Measurements from ENCODE around the gene USP48. TPM values are rescaled to one million over a fixed set of nuclear protein-coding genes. Genes with fewer than 3 reads are reported as not detected.

USP48 gene
- total RNA-seq, 1 donor from 2014 or later, result 88.7 TPM

DNA sequence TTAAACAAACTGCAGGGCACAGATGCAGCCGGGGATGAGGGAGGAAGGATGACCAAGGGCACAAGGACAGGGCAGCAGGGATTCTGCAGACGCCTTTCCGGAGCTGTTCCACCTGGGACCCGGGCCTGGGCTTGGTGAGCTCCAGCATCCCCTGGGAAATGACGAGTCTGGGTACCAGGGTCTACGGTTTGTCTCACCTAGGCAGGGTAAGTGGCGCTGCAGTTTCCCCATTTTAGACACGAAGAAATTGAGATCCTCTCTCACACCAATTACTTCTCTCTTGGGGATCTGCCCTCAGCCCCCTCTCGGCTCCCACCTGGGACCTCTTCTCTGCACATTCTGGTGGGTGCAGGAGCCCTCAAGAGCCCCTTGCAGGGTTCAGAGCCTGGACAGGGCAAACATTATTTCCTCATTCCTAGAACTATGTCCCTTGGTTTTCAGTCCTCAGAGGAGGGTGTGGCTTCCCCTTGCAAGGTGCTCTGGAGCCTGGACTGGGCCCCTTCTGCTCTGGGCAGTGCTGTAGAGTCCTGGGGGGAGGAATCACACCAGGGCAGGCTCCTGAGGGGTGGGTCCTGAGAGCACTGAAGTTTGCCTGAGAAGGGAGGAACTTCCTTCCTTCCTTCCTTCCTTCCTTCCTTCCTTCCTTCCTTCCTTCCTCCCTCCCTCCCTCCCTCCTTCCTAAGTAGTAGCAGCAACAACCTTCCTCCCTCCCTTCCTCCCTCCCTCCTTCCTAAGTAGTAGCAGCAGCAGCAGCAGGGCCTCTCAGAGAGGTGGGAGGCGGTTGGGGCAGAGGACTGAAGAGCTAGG, 129.8 kb downstream of the USP48 start:
- Mint-ChIP-seq H3K9me3 (no peaks in the 10 kb centered on the region), H3K4me1 (ENCODE audit: low read depth) (peaks cover 14% of the 10 kb centered on the region), H3K27me3 (ENCODE audit: insufficient read depth) (peaks cover 40% of the 10 kb centered on the region), H3K36me3 (ENCODE audit: low read depth) (no peaks in the 10 kb centered on the region), H3K27ac (no peak overlapping the region), H3K4me3 (peak overlapping the region; percentile 55)
- intact Hi-C loops (cut with micrococcal nuclease), result loop anchor here (10.0 kb wide), 3 partner anchors 278 to 418 kb away; no protein-coding TSS in a partner anchor
- no peak for DNase-seq (ENCODE audit: low spot score)

DNA sequence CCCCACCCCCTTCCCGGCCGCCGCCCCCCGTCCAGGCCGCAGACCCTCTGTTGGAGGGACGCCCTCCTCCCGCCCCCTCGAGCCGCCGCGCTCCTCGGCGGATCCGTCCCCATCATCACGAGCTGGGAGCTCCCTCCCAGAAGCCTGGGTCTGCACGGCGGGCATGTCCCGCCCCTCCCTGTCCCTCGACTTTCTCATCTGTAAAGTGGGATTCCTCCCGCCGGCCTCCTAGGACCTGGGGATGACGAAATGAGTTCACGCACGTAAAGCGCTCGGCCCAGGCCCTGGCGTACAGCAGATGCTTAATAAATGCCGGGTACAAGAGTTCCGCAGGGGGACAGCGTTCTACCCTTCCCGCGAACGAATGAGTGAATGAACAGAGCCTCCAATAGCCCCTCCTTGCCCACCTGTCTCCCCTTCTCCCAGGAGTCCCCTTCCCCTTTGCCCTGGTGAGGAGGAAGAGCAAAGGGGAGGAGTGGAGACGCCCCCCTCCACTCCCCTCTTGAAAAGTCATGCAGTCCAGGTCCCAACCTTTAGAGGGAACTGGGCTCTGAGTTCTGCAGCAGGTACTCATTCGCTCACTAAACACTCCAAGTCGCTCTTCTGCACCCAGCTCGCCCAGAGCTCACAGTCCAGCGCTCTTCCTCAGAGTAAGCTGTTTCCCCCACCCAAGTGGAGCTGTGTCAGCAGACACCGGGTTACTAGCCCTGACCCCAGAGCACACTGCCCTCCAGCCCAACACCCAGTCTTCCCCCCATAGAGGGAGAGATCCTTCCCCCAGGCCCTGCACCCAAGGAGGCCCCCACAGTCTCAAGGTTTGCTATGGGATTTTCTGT, 130.6 kb downstream of the USP48 start:
- Mint-ChIP-seq H3K4me1 (ENCODE audit: low read depth) (peaks cover 14% of the 10 kb centered on the region), H3K27me3 (ENCODE audit: insufficient read depth) (peaks cover 43% of the 10 kb centered on the region), H3K4me3 (peak overlapping the region; percentile 81), H3K9me3 (no peaks in the 10 kb centered on the region), H3K27ac (no peak overlapping the region), H3K36me3 (ENCODE audit: low read depth) (no peaks in the 10 kb centered on the region)
- DNase-seq (ENCODE audit: low spot score), result no peak
- intact Hi-C loops (cut with micrococcal nuclease), result loop anchor here (10.0 kb wide), 3 partner anchors 278 to 418 kb away; no protein-coding TSS in a partner anchor

DNA sequence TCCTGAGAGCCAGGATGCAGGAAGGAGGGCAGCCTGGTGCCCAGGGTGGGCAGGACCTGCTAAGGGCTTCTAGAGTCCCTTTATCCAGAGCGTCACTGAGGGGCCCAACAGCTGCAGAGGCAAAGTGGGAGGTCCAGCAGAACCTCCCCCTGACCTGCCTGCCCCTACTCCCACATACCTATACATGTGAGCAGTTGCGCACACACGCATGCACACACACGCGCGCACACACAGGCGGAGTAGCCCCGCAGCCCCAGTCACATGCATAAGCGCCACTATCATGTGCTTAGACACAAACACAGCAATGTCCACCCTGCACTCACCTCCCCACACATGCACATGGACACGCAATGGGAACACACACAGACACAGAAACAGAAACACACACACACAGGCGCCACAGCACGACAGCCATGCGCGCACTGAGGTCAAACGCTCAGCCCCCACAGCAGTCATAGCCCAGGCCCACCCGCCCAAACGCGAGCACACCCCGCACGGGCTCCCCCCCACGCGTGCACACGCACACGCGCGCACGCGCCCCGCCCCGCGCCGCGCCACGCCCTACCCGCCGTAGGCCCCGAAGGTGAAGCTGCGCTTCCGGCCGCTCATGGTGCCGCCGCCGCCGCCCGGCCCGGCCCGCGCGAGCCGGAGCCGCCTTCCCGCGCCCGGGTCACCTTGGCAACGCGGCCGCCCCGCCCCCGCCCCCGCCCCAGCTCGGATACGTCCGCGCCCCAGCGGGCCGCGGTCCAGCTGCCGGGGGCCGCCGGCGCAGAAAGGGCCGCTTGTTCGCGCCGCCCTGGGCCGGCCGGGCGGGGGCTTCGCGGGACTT, 131.5 kb downstream of the USP48 start:
- Mint-ChIP-seq H3K27ac (peak overlapping the region; percentile 28), H3K27me3 (ENCODE audit: insufficient read depth) (peaks cover 36% of the 10 kb centered on the region), H3K4me3 (peak overlapping the region; percentile 84), H3K36me3 (ENCODE audit: low read depth) (no peaks in the 10 kb centered on the region), H3K9me3 (no peaks in the 10 kb centered on the region), H3K4me1 (ENCODE audit: low read depth) (peaks cover 14% of the 10 kb centered on the region)
- intact Hi-C loops (cut with micrococcal nuclease), result loop anchor here (10.0 kb wide), 3 partner anchors 277 to 417 kb away; no protein-coding TSS in a partner anchor
- DNase-seq (ENCODE audit: low spot score), result peak; percentile 33

DNA sequence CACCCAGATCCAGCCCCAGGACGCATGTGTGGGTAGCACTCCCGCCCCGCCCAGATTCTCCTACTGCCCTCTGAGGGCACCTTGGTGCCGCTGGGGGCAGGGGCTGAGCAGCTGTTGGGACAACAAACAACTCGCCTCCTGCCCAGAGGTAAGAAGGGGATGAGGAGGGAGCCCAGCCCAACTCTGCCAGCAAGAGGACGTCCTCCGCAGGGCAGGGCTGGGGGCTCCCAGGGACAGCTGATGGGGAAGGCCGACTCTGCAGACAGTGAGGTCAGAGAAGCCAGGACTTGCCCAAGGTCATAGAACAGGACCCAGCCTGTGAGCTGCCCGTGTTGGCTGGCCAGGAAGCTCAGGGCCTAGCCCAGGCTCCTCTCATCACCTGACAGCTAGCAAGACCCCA, 132.5 kb downstream of the USP48 start:
- Mint-ChIP-seq H3K36me3 (ENCODE audit: low read depth) (no peaks in the 10 kb centered on the region), H3K4me3 (no peak overlapping the region), H3K27ac (no peak overlapping the region), H3K4me1 (ENCODE audit: low read depth) (peaks cover 14% of the 10 kb centered on the region), H3K27me3 (ENCODE audit: insufficient read depth) (peaks cover 39% of the 10 kb centered on the region), H3K9me3 (no peaks in the 10 kb centered on the region)
- intact Hi-C loops (cut with micrococcal nuclease), result loop anchor here (10.0 kb wide), 3 partner anchors 276 to 416 kb away; no protein-coding TSS in a partner anchor
- DNase-seq (ENCODE audit: low spot score), result no peak

DNA sequence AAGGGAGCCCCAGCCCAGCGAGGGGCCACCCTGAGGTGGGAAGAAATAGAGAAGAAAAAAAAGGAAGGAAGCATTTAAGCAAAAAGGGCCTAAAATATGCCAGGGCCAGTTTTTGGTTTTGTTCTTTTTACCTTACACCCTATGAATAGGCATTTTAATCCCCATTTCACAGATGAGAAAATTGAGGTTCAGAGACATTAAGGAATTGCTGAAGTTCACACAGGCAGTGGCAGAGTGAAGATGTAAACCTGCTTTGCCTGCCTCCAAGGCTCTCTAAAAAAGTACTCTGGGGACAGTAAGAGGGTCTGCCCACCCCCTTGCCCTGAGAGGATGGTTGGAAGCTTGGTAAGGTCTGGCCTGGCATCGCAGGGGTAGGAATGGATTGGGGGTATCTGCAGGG, 133.6 kb downstream of the USP48 start:
- H3K27ac Mint-ChIP-seq, result no peak overlapping the region
- no peaks in the 10 kb centered on the region for H3K36me3 Mint-ChIP-seq (ENCODE audit: low read depth)

DNA sequence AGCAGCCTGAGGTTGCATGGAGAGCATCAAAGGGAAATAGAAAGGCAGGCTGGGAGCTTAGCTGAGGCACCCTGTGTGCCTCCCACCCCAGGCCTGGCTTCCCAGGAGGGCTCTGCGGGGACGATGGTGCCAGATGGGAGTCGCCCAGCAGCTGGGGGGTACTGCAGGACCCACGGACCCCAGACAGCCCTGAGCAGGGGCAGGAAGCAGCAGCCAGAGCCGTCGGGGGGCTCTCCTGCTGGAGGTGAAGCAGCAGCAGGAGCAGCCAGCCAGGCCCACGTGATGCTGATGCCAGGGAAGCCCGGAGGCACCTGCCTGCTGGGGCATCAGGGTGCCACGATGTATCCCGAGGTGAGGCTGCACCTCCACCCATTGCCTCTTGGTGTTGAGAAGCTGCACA, 134.2 kb downstream of the USP48 start:
- Mint-ChIP-seq H3K4me1 (ENCODE audit: low read depth) (peaks cover 14% of the 10 kb centered on the region), H3K36me3 (ENCODE audit: low read depth) (no peaks in the 10 kb centered on the region), H3K27me3 (ENCODE audit: insufficient read depth) (peaks cover 30% of the 10 kb centered on the region), H3K9me3 (no peaks in the 10 kb centered on the region), H3K27ac (no peak overlapping the region), H3K4me3 (no peak overlapping the region)
- DNase-seq (ENCODE audit: low spot score), result no peak
- intact Hi-C loops (cut with micrococcal nuclease), result loop anchor here (1.0 kb wide), 1 partner anchor 11 kb away; no protein-coding TSS in a partner anchor

More for the DNA sequence above, 133.6 kb downstream of the USP48 start:
- Mint-ChIP-seq H3K27me3 (ENCODE audit: insufficient read depth) (peaks cover 32% of the 10 kb centered on the region), H3K4me3 (no peak overlapping the region), H3K9me3 (no peaks in the 10 kb centered on the region), H3K4me1 (ENCODE audit: low read depth) (peaks cover 14% of the 10 kb centered on the region)
- intact Hi-C loops (cut with micrococcal nuclease), result no loop called here
- no peak for DNase-seq (ENCODE audit: low spot score)

DNA sequence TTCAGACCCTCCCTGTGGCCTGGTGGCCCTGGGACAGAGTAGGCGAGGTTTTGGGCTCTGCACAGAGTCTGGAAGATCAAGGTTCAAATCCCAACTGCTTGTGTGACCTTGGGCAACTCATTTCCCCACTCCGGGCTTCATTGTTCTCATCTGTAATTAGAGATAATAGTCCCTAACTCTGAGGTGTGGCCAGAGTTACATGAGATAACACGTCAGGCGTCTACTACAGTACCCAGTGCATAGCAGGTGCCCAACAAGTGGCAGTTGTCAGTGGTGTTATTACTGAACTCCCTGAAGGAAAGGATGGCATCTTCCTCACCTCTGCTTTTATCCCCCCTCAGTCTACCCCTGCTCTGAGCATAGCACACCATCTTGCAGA, 134.6 kb downstream of the USP48 start:
- Mint-ChIP-seq H3K36me3 (ENCODE audit: low read depth) (no peaks in the 10 kb centered on the region), H3K4me1 (ENCODE audit: low read depth) (peaks cover 14% of the 10 kb centered on the region), H3K27ac (no peak overlapping the region), H3K27me3 (ENCODE audit: insufficient read depth) (peaks cover 30% of the 10 kb centered on the region), H3K4me3 (no peak overlapping the region), H3K9me3 (no peaks in the 10 kb centered on the region)
- no peak for DNase-seq (ENCODE audit: low spot score)
- intact Hi-C loops (cut with micrococcal nuclease), result loop anchor here (1.0 kb wide), 1 partner anchor 11 kb away; no protein-coding TSS in a partner anchor

DNA sequence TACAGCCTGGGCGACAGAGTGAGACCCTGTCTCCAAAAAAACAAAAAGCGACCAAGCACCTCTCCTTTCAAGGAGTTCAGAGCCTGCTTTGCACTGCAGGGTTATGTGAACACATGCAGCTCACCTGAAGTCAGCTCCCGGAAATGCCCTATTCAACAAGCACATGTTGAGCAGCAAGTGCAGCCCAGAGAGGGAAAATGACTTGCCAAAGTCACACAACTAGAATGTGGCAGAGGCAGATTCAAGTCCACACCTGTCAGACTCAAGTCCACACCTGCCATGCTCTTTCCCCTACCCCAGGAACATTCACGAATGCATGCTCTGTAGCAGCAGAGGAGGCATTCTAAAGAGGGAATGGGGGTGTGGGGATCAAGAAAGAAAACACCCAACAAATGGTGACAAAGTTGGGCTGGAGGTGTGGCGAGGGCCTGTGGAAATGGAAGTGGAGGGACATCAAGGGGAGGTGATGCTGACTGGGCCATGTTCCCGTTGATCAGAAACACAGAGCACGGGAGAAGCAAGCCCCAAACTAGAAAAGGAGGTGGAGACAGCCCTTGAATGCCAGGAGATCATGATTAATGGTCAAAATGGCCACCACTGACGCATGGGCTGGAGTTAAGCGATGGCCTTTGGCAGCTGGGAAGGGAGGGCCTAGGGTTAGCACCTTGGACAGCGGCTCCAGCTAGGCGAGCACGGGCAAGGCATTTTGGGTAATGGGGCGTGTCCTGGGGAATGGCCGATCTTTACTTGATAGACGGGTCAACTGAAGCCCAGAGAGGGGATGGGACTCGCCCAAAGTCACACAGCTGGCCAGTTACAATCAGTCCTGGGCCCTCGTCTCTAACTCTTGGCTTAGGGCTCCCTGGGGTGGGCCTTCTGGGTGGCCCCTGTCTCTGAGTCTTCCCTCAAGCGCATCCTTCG, 135.3 kb downstream of the USP48 start:
- no peaks in the 10 kb centered on the region for H3K9me3 Mint-ChIP-seq
- peaks cover 13% of the 10 kb centered on the region for H3K4me1 Mint-ChIP-seq (ENCODE audit: low read depth)
- H3K27me3 Mint-ChIP-seq (ENCODE audit: insufficient read depth), result peaks cover 25% of the 10 kb centered on the region
- H3K4me3 Mint-ChIP-seq, result no peak overlapping the region
- intact Hi-C loops (cut with micrococcal nuclease), result loop anchor here (1.0 kb wide), 1 partner anchor 12 kb away; no protein-coding TSS in a partner anchor
- no peak overlapping the region for H3K27ac Mint-ChIP-seq
- H3K36me3 Mint-ChIP-seq (ENCODE audit: low read depth), result no peaks in the 10 kb centered on the region
- no peak for DNase-seq (ENCODE audit: low spot score)

DNA sequence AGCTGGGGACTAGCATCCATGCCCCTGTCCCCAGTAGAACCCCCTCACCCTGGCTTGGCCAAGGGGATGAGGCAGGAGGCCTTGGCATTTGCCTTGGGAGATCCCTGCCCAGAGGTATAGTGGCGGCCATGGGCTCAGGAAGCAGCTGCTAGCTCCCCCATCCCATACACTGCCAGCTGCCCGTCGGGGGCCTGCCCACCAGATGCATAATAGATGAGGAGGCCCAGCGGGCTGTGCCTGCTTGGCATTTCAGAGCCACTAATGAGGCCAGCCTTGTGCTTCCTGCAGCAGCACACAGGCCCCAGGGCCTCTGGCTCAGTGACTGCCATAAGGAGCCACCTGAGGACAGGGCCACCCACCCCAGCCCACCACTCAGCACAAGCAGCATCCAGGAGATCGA, 137.4 kb downstream of the USP48 start:
- intact Hi-C loops (cut with micrococcal nuclease), result no loop called here
- H3K9me3 Mint-ChIP-seq, result no peaks in the 10 kb centered on the region
- H3K27ac Mint-ChIP-seq, result no peak overlapping the region
- no peak overlapping the region for H3K4me3 Mint-ChIP-seq
- peaks cover 15% of the 10 kb centered on the region for H3K27me3 Mint-ChIP-seq (ENCODE audit: insufficient read depth)
- H3K4me1 Mint-ChIP-seq (ENCODE audit: low read depth), result no peaks in the 10 kb centered on the region
- DNase-seq (ENCODE audit: low spot score), result no peak
- no peaks in the 10 kb centered on the region for H3K36me3 Mint-ChIP-seq (ENCODE audit: low read depth)

DNA sequence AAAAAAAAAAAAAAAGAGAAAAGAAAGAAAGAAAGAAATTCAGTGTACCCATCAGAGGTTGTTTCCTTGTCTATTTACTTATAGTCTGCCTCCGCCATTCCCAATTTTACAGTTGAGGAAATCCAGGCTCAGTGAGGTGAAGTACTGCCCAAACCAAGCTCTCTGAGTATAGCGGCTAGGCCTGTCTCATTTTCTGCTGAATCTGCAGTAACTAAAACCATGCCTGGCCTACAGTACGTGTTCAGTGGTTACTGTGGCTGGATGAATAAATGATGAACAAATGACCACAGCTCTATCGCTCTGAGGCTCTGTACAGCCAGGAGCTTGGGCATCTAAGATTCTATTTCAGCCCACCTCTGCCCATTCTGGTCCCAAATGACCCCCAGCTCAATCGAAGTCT, 138.0 kb downstream of the USP48 start:
- Mint-ChIP-seq H3K27me3 (ENCODE audit: insufficient read depth) (peaks cover 15% of the 10 kb centered on the region), H3K9me3 (no peaks in the 10 kb centered on the region), H3K4me1 (ENCODE audit: low read depth) (no peaks in the 10 kb centered on the region), H3K27ac (no peak overlapping the region), H3K4me3 (no peak overlapping the region), H3K36me3 (ENCODE audit: low read depth) (no peaks in the 10 kb centered on the region)
- intact Hi-C loops (cut with micrococcal nuclease), result no loop called here
- DNase-seq (ENCODE audit: low spot score), result no peak

DNA sequence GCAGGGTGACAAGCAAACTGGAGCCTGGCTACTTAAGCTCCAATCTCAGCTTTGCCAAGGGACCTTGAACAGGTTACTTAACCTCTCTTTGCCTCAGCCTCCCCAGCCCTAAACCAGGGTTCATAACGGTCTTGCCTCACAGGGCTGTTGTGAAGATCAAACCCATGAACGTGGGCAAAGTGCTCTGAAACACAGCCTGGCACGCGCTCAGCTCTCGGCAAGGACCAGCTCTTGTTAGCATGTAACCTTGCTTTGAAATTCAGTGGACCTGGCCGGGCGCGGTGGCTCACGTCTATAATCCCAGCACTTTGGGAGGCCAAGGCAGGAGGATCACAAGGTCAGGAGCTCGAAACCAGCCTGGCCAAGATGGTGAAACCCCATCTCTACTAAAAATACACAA, 138.6 kb downstream of the USP48 start:
- no peaks in the 10 kb centered on the region for H3K9me3 Mint-ChIP-seq
- H3K27me3 Mint-ChIP-seq (ENCODE audit: insufficient read depth), result peaks cover 11% of the 10 kb centered on the region
- no peak for DNase-seq (ENCODE audit: low spot score)

More for the DNA sequence above, 138.6 kb downstream of the USP48 start:
- Mint-ChIP-seq H3K36me3 (ENCODE audit: low read depth) (no peaks in the 10 kb centered on the region), H3K4me3 (no peak overlapping the region), H3K27ac (no peak overlapping the region), H3K4me1 (ENCODE audit: low read depth) (no peaks in the 10 kb centered on the region)
- intact Hi-C loops (cut with micrococcal nuclease), result no loop called here
